ENCODE measurements around the gene PALLD. TPM values are rescaled to one million over a fixed set of nuclear protein-coding genes. Genes with fewer than 3 reads are reported as not detected.

PALLD gene
- total RNA-seq, 1 experiment from 2014 or later: 166 TPM

DNA sequence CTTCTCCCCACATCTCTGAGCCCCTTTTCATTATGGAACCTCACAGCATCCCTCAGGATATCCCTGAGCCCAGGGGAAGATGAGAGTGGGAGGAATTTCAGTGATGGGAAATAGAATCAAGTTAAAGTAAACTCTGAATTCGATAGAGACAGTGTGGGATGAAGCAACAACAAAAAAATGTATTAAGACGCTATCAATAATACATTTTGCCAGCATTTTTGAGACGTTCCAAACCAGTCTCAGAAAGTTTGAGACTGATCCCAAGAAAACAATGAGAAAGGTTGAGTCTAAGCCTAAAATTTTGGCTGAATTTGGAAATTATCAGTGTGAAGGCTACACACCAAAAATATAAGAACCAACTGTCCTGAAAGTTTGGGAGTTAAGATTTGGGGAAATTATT is 317.0 kb downstream of the PALLD start:
- ATAC-seq (no peak), DNase-seq (ENCODE audit: low read depth, low spot score) (no peak)
- ChIA-PET RAD21 (ENCODE audit: low non-redundant PET in 1 of 2, low total read pairs in 2 of 2, uncharacterized antibody in 2 of 2, unreplicated experiment in 2 of 2) (no interaction called here), POLR2A (no interaction called here), CTCF (no interaction called here)
- no peaks in the 10 kb centered on the region for H4K20me1 ChIP-seq (ENCODE audit: insufficient read depth)
- no TSS peak for BruUV-seq (replicated peaks)
- no peak overlapping the region for H3K9ac ChIP-seq (ENCODE audit: low read length)
- TF ChIP-seq ZFX (IDR thresholded peaks at IDR 0.05): no peak
- TF ChIP-seq SIN3A (IDR thresholded peaks at IDR 0.05; ENCODE audit: low read depth): no peak
- TF ChIP-seq MAX (IDR thresholded peaks at IDR 0.05): no peak
- no peak for TF ChIP-seq TCF7L2 (IDR thresholded peaks at IDR 0.05; ENCODE audit: borderline replicate concordance, extremely low read depth, insufficient read depth, insufficient read length)
- TF ChIP-seq EGR1 (IDR thresholded peaks at IDR 0.05; ENCODE audit: low read depth): no peak
- TF ChIP-seq RAD21 (IDR thresholded peaks at IDR 0.05; ENCODE audit: low read depth): no peak
- TF ChIP-seq POLR2A (IDR thresholded peaks at IDR 0.05; ENCODE audit: borderline replicate concordance, extremely low read depth, insufficient read depth, insufficient read length): no peak
- no peak for TF ChIP-seq ATF3 (IDR thresholded peaks at IDR 0.05)
- no peak for TF ChIP-seq FOSL1 (IDR thresholded peaks at IDR 0.05; ENCODE audit: low read depth)
- no peak for TF ChIP-seq CBX3 (IDR thresholded peaks at IDR 0.05; ENCODE audit: low read depth)
- intact Hi-C loops (cut with micrococcal nuclease): no loop called here
- H3K4me1 ChIP-seq (ENCODE audit: control insufficient read depth in 1 of 2, insufficient read depth in 2 of 2, low read length in 2 of 2): peaks cover 8 to 18% of the 10 kb centered on the region in 2 experiments; a peak in 3 of 4 replicates
- H3K4me3 ChIP-seq (replicated peaks in 1 of 2; ENCODE audit: low read depth in 1 of 2, low read length in 2 of 2): no peak overlapping the region
- H3K79me2 ChIP-seq (ENCODE audit: insufficient read depth, low read length): no peaks in the 10 kb centered on the region
- no peak overlapping the region for H2AFZ ChIP-seq (ENCODE audit: low read depth, low read length, poor library complexity, severe bottlenecking)
- H3K9me3 ChIP-seq (ENCODE audit: control insufficient read depth in 1 of 2, insufficient read depth in 1 of 2, low read depth in 1 of 2, low read length in 2 of 2): no peaks in the 10 kb centered on the region
- no peaks in the 10 kb centered on the region for H3K36me3 ChIP-seq (ENCODE audit: control insufficient read depth in 1 of 2, insufficient read depth in 2 of 2, low read length in 2 of 2)
- H3K27me3 ChIP-seq (ENCODE audit: insufficient read depth, low read length): no peaks in the 10 kb centered on the region
- no peak overlapping the region for H3K27ac ChIP-seq (ENCODE audit: low read depth, low read length)
- H3K9me2 ChIP-seq (ENCODE audit: insufficient read depth): no peaks in the 10 kb centered on the region
- no peak overlapping the region for H3K4me2 ChIP-seq (ENCODE audit: low read length)
